ENCODE results near the gene USF3.

USF3 gene, protein sequence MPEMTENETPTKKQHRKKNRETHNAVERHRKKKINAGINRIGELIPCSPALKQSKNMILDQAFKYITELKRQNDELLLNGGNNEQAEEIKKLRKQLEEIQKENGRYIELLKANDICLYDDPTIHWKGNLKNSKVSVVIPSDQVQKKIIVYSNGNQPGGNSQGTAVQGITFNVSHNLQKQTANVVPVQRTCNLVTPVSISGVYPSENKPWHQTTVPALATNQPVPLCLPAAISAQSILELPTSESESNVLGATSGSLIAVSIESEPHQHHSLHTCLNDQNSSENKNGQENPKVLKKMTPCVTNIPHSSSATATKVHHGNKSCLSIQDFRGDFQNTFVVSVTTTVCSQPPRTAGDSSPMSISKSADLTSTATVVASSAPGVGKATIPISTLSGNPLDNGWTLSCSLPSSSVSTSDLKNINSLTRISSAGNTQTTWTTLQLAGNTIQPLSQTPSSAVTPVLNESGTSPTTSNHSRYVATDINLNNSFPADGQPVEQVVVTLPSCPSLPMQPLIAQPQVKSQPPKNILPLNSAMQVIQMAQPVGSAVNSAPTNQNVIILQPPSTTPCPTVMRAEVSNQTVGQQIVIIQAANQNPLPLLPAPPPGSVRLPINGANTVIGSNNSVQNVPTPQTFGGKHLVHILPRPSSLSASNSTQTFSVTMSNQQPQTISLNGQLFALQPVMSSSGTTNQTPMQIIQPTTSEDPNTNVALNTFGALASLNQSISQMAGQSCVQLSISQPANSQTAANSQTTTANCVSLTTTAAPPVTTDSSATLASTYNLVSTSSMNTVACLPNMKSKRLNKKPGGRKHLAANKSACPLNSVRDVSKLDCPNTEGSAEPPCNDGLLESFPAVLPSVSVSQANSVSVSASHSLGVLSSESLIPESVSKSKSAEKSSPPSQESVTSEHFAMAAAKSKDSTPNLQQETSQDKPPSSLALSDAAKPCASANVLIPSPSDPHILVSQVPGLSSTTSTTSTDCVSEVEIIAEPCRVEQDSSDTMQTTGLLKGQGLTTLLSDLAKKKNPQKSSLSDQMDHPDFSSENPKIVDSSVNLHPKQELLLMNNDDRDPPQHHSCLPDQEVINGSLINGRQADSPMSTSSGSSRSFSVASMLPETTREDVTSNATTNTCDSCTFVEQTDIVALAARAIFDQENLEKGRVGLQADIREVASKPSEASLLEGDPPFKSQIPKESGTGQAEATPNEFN (N-terminal part only)

GRCh38 chr3:113695786-113696645 lies at the start of gene USF3:
USF3 (minus strand) TSS chr3:113696642; CDS start chr3:113674878, 21,764 bp downstream.
- DNase-seq: peak; percentile 48 to 83 (median 64)

- peak; percentile 81 to 93 (median 85) for DNase-seq
Measured at GRCh38 chr3:113745756-113746547, 49.5 kb upstream of the USF3 start, which contains the start of gene NAA50. NAA50 (minus strand) TSS chr3:113746249; CDS start chr3:113745949, 300 bp downstream.

DNA sequence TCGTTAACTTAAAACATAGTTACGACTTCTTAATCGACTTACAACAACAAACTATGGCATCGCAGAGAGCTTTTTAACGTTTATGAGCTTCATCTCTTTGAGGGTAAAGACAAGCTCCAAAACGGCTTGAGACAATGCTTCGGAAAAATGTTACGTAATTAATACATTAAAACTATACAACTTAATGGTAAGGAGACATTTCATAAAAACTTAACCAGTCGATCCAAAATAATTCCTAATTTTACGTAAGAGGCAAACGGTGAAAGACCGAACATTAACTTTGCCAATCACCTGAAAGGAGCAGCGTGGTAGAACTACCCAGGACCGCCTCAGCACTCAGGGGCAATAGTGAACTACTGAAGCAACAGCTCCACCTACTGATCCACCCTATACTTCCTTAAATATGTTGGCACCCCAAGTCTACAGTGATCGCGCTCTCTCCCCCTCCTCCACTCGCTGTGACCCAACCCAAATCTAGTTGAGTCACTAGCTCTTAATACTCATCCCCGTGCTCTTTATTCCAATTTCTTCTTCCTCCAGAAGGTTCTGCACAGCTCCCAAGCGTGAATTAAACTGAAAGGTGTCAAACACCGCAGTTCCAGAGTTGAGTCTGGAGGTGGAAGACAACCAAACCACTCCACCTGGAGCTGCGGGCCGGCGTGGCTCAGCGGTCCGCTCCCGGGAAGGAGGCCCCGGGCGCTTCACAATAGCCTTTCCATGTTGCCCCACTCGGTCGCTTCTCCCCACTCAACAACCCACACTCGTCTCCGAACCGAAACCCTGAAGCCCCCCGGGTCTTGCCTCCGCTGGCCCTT lies 48.7 kb upstream of the USF3 start:
- DNase-seq: peak; percentile 6 to 61 (median 42)

DNA sequence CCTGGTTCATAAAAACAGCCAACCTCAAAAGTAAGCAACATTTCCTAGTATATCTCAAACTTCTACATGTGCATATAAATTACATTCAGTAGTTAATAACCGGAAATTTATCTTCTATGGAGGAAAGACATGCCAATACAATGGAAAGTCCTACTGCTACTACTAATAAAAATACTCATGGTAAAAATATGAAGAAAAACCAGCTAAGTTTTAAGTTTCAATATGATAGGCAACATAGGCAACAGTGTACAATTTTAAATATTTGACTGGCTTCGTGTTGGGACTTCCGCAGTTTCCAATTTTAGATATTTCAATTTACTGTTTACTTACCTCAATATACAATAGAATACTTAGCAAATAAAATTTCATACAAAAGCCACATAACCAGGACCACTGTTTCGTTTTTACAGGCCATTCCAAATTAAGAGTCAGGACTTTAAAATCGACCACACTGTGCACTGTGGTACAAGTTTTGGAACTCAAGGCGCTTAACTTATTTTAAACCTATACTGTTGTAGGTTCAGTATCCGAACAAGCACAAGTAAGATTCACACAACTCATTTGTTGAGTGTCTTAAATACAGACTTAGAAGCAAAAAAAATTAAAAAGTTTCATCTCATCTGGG lies 46.7 kb upstream of the USF3 start:
- DNase-seq: no peak

- DNase-seq: no peak
Measured at GRCh38 chr3:113741620-113742019, 45.2 kb upstream of the USF3 start.

DNA sequence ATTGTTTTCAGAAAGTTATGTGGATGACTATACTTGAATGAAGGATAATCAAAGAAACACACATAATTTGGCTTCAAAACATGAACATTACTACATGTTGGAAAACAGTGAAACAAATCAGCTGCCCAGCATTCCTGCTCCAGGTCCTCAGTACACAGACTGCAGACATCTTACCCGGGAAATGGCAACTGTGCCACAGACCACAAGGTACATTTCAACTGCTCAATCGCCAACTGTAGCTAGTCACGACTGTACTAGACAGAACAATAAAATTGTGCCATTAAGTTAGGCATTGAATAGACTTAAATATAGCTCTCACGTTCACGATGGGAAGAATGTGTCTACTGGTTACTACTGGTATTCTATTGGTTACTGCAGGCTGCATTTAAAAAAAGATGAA lies 44.6 kb upstream of the USF3 start:
- no peak for DNase-seq

- no peak for DNase-seq
Measured at GRCh38 chr3:113736548-113737089, 40.2 kb upstream of the USF3 start.

GRCh38 chr3:113731694-113732093 lies 35.3 kb upstream of the USF3 start:
- DNase-seq: no peak

GRCh38 chr3:113730550-113730949 lies 34.1 kb upstream of the USF3 start:
- DNase-seq: no peak

GRCh38 chr3:113728661-113729060 lies 32.2 kb upstream of the USF3 start:
- no peak for DNase-seq

DNA sequence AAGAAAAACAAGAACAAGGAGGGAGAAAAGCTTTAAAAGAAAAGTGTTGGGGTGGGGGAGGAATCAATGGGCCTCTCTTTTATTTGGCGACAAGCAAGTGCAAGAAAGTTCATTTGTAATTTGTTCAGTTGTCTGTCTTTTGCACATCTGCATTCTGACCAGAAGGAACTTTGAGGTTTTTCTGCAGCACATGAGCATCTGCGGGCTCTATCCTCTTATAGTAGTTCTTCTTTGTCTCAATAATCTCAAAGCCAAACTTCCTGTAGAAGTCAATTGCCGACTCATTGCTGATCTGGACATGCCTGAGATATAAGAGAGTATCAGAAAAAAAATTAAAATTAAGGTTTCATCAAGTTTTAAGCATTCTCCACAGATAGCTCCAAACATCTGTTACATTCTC lies 25.2 kb upstream of the USF3 start:
- no peak for DNase-seq

GRCh38 chr3:113719758-113720157 lies 23.3 kb upstream of the USF3 start:
- no peak for DNase-seq

GRCh38 chr3:113719294-113719693 lies 22.9 kb upstream of the USF3 start:
- DNase-seq: no peak

DNA sequence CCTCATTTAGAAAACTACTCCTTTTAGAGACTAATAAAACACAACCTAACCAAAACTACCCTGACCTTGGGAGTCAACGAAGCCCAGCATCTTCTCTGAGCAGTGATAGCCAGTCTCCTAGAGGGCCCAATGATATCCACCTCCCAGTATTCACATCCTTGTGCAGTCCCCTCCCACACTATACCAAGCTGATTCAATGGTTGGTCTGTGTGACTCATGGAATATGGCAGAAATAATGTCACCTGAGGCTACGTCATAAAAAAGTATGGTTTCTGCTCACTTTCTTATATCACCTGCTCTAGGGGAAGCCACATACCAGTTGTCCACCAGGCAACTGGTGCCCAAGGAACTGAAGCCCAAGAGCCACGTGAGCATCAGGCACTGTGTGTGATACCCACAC lies 21.4 kb upstream of the USF3 start:
- DNase-seq: no peak

DNA sequence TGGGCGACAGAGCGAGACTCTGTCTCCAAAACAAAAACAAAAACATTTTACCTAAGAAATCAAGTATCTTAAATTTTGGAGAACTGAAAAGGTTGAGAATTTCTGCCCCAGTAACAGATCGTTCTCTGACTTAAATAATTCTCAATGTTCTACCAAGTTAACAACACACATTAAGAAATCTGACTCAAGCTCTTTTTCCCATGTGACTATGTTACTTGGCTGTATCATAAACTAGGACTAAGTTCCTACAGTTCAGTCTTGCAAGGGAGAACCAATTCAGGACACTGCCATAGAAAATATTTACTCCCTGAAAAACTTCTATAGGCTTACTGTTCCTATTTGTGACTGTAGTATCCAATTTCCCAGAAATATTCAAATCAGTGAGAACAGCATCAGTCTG lies 20.9 kb upstream of the USF3 start:
- no peak for DNase-seq

DNA sequence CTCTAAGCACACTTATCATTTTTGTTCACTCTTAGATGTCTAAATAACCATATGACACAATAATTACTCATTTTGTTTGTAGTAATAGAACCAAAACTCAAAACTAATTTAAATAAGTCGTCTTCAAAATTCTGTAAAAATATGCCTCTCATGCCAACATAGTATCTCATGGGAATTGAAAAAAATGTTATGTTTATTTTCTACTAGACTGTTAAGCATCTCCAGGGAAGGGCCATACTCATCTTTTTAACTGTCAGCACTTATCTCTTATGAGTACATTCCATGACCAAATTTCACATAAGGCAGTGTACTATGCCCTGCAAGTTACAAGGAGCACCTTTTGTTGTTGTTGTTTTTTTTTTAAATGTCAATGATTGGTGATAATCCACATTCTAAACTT lies 18.3 kb upstream of the USF3 start:
- no peak for DNase-seq

DNA sequence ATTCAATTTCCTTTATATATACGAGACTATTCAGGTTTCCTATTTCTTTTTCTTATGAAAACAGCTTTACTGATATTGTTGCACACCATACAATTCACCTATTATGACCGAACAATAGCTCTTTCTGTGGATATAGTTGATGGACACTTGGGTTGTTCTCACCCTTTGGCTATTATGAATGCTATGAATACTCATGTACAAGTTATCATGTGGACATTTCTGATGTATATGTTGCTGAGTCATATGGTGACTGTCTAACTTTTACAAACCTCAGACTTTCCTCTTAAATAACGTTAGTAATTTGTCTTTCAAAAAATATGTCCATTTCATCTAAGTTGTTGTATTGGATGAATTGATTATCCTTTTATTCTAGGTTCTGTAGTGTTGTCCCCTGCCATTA lies 15.7 kb upstream of the USF3 start:
- DNase-seq: no peak

DNA sequence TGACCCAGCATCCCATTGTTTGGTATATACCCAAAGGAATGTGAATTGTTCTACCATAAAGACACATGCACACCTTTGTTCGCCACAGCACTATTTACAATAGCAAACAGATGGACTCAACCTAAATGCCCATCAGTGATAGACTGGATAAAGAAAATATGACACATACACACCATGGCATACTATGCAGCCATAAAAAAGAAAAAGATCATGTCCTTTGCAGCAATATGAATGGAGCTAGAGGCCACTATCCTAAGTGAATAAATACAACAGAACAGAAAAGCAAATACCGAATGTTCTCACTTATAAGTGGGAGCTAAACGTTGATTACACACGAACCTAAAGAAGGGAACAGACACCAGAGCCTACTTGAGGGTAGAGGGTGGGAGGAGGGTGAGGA lies 11.4 kb upstream of the USF3 start:
- no peak for DNase-seq

DNA sequence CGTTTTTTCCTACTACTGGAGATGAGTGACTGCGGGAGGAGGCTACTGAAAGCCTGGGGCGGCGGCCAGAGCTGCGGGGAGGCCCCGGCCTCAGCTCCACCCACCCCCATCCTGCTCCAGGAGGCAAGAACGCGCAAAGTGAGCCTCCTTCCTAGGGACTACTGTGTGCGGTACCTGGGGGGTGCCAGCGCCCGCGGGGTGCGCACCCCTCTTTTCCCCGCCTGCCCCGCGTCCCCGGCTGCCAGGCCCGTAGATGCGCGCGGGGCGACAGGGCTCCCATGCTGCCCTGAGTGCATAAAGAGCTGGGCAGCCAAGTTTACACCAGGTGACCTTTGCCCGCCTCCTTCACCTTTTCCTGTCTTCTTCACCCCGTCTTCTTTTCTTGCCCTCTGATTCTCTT lies 2.5 kb upstream of the USF3 start:
- DNase-seq: no peak
